B cell (primary cell): Measurements from ENCODE around the gene HNRNPF. TPM values are rescaled to one million over a fixed set of nuclear protein-coding genes. Genes with fewer than 3 reads are reported as not detected.

ENCODE experiments used
- ATAC-seq: fragments of 200-7000 bp; cut with Tn5 transposase; one replicate; pipeline ENCODE4 v1.10.0; 2021; ENCODE audit warnings: low read depth, mild to moderate bottlenecking, moderate number of reproducible peaks, moderate library complexity
- CTCF ChIA-PET: fragments of 350-600 bp; sonication (Branson Sonifier 250); formaldehyde crosslinking; loops from one replicate; lab custom pipeline; 2021; ENCODE audit warnings: antibody characterized with exemption, inconsistent platforms; lab: Charles Lee
- POLR2A ChIA-PET: fragments of 350-600 bp; sonication (Branson Sonifier 250); formaldehyde crosslinking; loops from one replicate; lab custom pipeline; 2021; ENCODE audit warnings: antibody characterized with exemption; lab: Charles Lee
- DNase-seq: peaks from one replicate; pipeline ENCODE4 v3.0.0; 2013
- H2AFZ ChIP-seq: 2 replicates; pipeline ENCODE4 v1.6.1; 2012; ENCODE audit warnings: mild to moderate bottlenecking, low read depth, low read length; ENCODE audit not compliant: insufficient read depth, poor library complexity, severe bottlenecking
- H3K27ac ChIP-seq, 2 donors: 1 replicate in 1 of 2; 2 replicates in 1 of 2; pipeline ENCODE4 v1.5.1; 2012 to 2013; ENCODE audit warnings: low read length in 2 of 2, mild to moderate bottlenecking in 2 of 2, moderate library complexity in 1 of 2
- H3K27me3 ChIP-seq, 4 experiments: fragments of 200-600 bp in 1 of 4; sonication (generic) in 1 of 4; replicated peaks in 1 of 4; 1 replicate in 2 of 4; 2 replicates in 2 of 4; pipeline versions ENCODE4 v1.6.1 to v1.7.0; 2013 to 2016; ENCODE audit warnings: low read length in 3 of 4, mild to moderate bottlenecking in 2 of 4, mixed read lengths in 1 of 4, moderate library complexity in 1 of 4; ENCODE audit not compliant: insufficient read depth in 4 of 4, control insufficient read depth in 3 of 4; ENCODE audit errors: control extremely low read depth in 1 of 4
- H3K36me3 ChIP-seq, 2 experiments: replicated peaks in 1 of 2; 1 replicate in 1 of 2; 2 replicates in 1 of 2; pipeline versions ENCODE4 v1.6.1 to v1.7.1; 2013; ENCODE audit warnings: low read length in 1 of 2; ENCODE audit not compliant: insufficient read depth in 2 of 2, control insufficient read depth in 1 of 2; ENCODE audit errors: control extremely low read depth in 1 of 2, extremely low read depth in 1 of 2
- H3K4me1 ChIP-seq, 2 donors: fragments of 200-600 bp in 1 of 2; sonication (generic) in 1 of 2; 1 replicate in 1 of 2; 2 replicates in 1 of 2; pipeline versions ENCODE4 v1.5.1 to v1.6.1; 2013 to 2017; ENCODE audit warnings: low read length in 2 of 2; ENCODE audit not compliant: control insufficient read depth in 2 of 2, insufficient read depth in 2 of 2
- H3K4me2 ChIP-seq: replicated peaks from 2 replicates; pipeline ENCODE3; 2012; ENCODE audit warnings: mild to moderate bottlenecking, low read depth, low read length; ENCODE audit not compliant: poor library complexity, severe bottlenecking
- H3K4me3 ChIP-seq, 5 experiments: fragments of 200-600 bp in 1 of 5; sonication (generic) in 1 of 5; 1 replicate in 3 of 5; 2 replicates in 2 of 5; pipeline versions ENCODE4 v1.5.1 to v1.7.0; 2011 to 2016; ENCODE audit warnings: low read length in 4 of 5, mild to moderate bottlenecking in 4 of 5, low read depth in 2 of 5, control low read depth in 1 of 5, moderate library complexity in 1 of 5; ENCODE audit not compliant: insufficient read depth in 1 of 5; ENCODE audit errors: control extremely low read depth in 1 of 5, extremely low read depth in 1 of 5
- H3K79me2 ChIP-seq: fragments of 200-600 bp; sonication (generic); one replicate; pipeline ENCODE4 v1.6.0; 2016; ENCODE audit warnings: low read length; ENCODE audit not compliant: control insufficient read depth, insufficient read depth
- H3K9ac ChIP-seq: fragments of 200-600 bp; sonication (generic); 2 replicates; pipeline ENCODE4 v1.6.1; 2017; ENCODE audit warnings: mild to moderate bottlenecking, low read length, moderate library complexity
- H3K9me3 ChIP-seq, 3 donors: one replicate each; pipeline versions ENCODE4 v1.6.1 to v1.7.1; 2013; ENCODE audit warnings: low read length in 2 of 3; ENCODE audit not compliant: control insufficient read depth in 2 of 3, insufficient read depth in 1 of 3; ENCODE audit errors: control extremely low read depth in 1 of 3
- H4K20me1 ChIP-seq: 2 replicates; pipeline ENCODE4 v1.6.0; 2012; ENCODE audit warnings: mild to moderate bottlenecking, low read length; ENCODE audit not compliant: insufficient read depth, control insufficient read depth, poor library complexity, severe bottlenecking
- H3K27ac Mint-ChIP-seq: one replicate; pipeline ENCODE4 v1.8.0; 2021; ENCODE audit warnings: mixed read lengths
- H3K27me3 Mint-ChIP-seq: one replicate; pipeline ENCODE4 v1.8.0; 2021; ENCODE audit warnings: mixed read lengths
- H3K4me1 Mint-ChIP-seq: one replicate; pipeline ENCODE4 v1.8.0; 2021; ENCODE audit warnings: mixed read lengths
- H3K4me3 Mint-ChIP-seq: one replicate; pipeline ENCODE4 v1.8.0; 2021; ENCODE audit warnings: mixed read lengths
- H3K9me3 Mint-ChIP-seq: one replicate; pipeline ENCODE4 v1.8.0; 2022; ENCODE audit warnings: mixed read lengths; ENCODE audit not compliant: insufficient read depth
- CTCF ChIP-seq: fragments of 200-600 bp; IDR thresholded peaks from one replicate; pipeline ENCODE4 v1.8.0; 2022; ENCODE audit warnings: antibody characterized with exemption, mild to moderate bottlenecking
- EZH2 ChIP-seq: IDR thresholded peaks from 2 replicates; pipeline ENCODE4 v1.6.1; 2012; ENCODE audit warnings: borderline replicate concordance, low read depth, mild to moderate bottlenecking, moderate library complexity, low read length; ENCODE audit not compliant: insufficient read depth, poor library complexity, severe bottlenecking
- WGBS: methylation state at CpG from one replicate; pipeline ENCODE4 v1.1.5; 2013; ENCODE audit warnings: missing lambda C conversion rate; ENCODE audit not compliant: insufficient coverage; 5-methylcytosine and 5-hydroxymethylcytosine counted together
- intact Hi-C: fragments of 100-400 bp; cut with micrococcal nuclease; formaldehyde crosslinking; loops from one replicate; pipeline ENCODE4 v1.10.0; 2022
- polyA plus RNA-seq: library from polyadenylated mRNA; depleted of rRNA; stranded (reverse); fragments of >200 nt; gene quantifications from 2 replicates; pipeline ENCODE4 v1.2.3, GENCODE V29; 2012
- total RNA-seq, 2 donors: library from RNA; stranded (reverse); fragments of 120-200 nt in 1 of 2; gene quantifications; 1 replicate in 1 of 2; 2 replicates in 1 of 2; pipeline versions ENCODE4 v1.2.3 to v1.2.4, GENCODE V29; 2013 to 2022

Gene HNRNPF
- total and polyA plus RNA-seq, 2 donors (not counting 1 experiment from before 2014, with no cell fraction given) = 76.7 to 161 TPM

GRCh38 chr10:43417950-43418768 lies 9.2 kb upstream of the HNRNPF start:
- no peaks in the 10 kb centered on the region for H3K9me3 Mint-ChIP-seq
- Histone ChIP-seq H2AFZ (peak overlapping the region; percentile 76), H3K9me3 (no peaks in the 10 kb centered on the region), H3K79me2 (peaks cover 12% of the 10 kb centered on the region), H3K9ac (peak overlapping the region; percentile 5), H3K27ac (peak overlapping the region; percentile 71 to 75), H3K27me3 (no peaks in the 10 kb centered on the region), H3K4me3 (peak overlapping the region in 1 of 5 experiments; percentile 18), H3K36me3 (no peaks in the 10 kb centered on the region), H3K4me2 (peak overlapping the region; percentile 63), H4K20me1 (no peaks in the 10 kb centered on the region), H3K4me1 (peaks cover 28 to 38% of the 10 kb centered on the region in 2 donors)
- no peaks in the 10 kb centered on the region for H3K27me3 Mint-ChIP-seq
- peaks cover 26% of the 10 kb centered on the region for H3K4me1 Mint-ChIP-seq
- peak; percentile 44 for ATAC-seq
- DNase-seq = peak; percentile 83
- CTCF ChIA-PET = interaction anchor here (0.7 to 2.5 kb wide), 4 partner anchors 9 to 126 kb away, joined by 4 to 13 read pairs (median 6); partner anchors contain the start of genes HNRNPF and ZNF487
- POLR2A ChIA-PET = interaction anchor here (0.6 to 2.9 kb wide), 9 partner anchors 9 to 1583 kb away, joined by 3 to 14 read pairs (median 6); partner anchors contain the start of genes HNRNPF and ZNF487
- peak overlapping the region; percentile 98 for H3K27ac Mint-ChIP-seq
- peak overlapping the region; percentile 80 for H3K4me3 Mint-ChIP-seq
- TF ChIP-seq EZH2 (no peak), CTCF (no peak)
- intact Hi-C loops = no loop called here
- WGBS = 0% methylated on average over 6 of the region's 14 CpGs

GRCh38 chr10:43415544-43415943 lies 6.6 kb upstream of the HNRNPF start:
- H3K9ac ChIP-seq = no peak overlapping the region
- no peak overlapping the region for H2AFZ ChIP-seq
- peaks cover 16% of the 10 kb centered on the region for H3K79me2 ChIP-seq
- ChIA-PET CTCF (no interaction called here), POLR2A (interaction anchor here (0.6 kb wide), 1 partner anchor 27 kb away, joined by 6 read pairs; no protein-coding TSS in a partner anchor)
- H4K20me1 ChIP-seq = no peaks in the 10 kb centered on the region
- ATAC-seq (no peak), DNase-seq (no peak)
- no peak overlapping the region for H3K27ac ChIP-seq
- H3K4me3 Mint-ChIP-seq = no peak overlapping the region
- H3K36me3 ChIP-seq = no peaks in the 10 kb centered on the region
- no peak overlapping the region for H3K4me2 ChIP-seq
- H3K9me3 Mint-ChIP-seq = no peaks in the 10 kb centered on the region
- peak overlapping the region; percentile 20 for H3K27ac Mint-ChIP-seq
- H3K4me1 Mint-ChIP-seq = peaks cover 17% of the 10 kb centered on the region
- WGBS = 97% methylated on average over 5 of the region's 10 CpGs
- intact Hi-C loops = no loop called here
- TF ChIP-seq CTCF = no peak
- TF ChIP-seq EZH2 = no peak
- H3K4me3 ChIP-seq = no peak overlapping the region
- H3K4me1 ChIP-seq = peaks cover 22 to 28% of the 10 kb centered on the region in 2 donors
- H3K9me3 ChIP-seq = no peaks in the 10 kb centered on the region
- H3K27me3 Mint-ChIP-seq = no peaks in the 10 kb centered on the region
- no peaks in the 10 kb centered on the region for H3K27me3 ChIP-seq
